Measurements from ENCODE around the gene ZC3H7A. TPM values are rescaled to one million over a fixed set of nuclear protein-coding genes. Genes with fewer than 3 reads are reported as not detected.

ZC3H7A gene
- total and polyA plus RNA-seq, 7 donors = 19.9 to 62.5 (median 45.5) TPM

DNA sequence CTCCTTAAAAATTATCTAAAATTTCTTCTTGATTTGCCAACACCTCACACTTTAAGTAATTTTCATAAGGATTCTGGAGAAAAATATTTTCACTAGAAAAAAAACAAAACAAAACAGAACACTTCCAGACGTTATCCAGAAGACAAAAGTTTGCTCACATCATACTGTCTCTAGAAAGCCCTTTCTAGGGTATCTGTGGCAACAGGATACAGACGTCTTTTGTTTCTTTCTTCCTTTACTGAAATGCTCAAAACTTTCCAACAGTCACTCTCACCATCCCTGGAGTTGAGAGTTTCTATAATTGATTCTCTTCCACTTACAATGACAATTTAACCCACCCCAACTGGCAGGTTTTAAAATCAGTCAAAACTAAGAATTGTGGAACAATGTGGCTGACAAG, 2.6 kb downstream of the ZC3H7A start:
- no peaks in the 10 kb centered on the region for H3K9me3 ChIP-seq
- TF ChIP-seq EP300 (IDR thresholded peaks at IDR 0.05) = no peak
- TF ChIP-seq POLR2AphosphoS5 (IDR thresholded peaks at IDR 0.05) = no peak
- no peak for TF ChIP-seq POLR2A (IDR thresholded peaks at IDR 0.05)
- TF ChIP-seq, protein P1, sequence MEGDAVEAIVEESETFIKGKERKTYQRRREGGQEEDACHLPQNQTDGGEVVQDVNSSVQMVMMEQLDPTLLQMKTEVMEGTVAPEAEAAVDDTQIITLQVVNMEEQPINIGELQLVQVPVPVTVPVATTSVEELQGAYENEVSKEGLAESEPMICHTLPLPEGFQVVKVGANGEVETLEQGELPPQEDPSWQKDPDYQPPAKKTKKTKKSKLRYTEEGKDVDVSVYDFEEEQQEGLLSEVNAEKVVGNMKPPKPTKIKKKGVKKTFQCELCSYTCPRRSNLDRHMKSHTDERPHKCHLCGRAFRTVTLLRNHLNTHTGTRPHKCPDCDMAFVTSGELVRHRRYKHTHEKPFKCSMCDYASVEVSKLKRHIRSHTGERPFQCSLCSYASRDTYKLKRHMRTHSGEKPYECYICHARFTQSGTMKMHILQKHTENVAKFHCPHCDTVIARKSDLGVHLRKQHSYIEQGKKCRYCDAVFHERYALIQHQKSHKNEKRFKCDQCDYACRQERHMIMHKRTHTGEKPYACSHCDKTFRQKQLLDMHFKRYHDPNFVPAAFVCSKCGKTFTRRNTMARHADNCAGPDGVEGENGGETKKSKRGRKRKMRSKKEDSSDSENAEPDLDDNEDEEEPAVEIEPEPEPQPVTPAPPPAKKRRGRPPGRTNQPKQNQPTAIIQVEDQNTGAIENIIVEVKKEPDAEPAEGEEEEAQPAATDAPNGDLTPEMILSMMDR (IDR thresholded peaks at IDR 0.05) = no peak
- WGBS, 2 donors = 35 to 48% methylated on average over 2 of the region's 2 CpGs
- intact Hi-C loops (cut with DNase I) = loop anchor here (10.0 kb wide), 3 partner anchors 120 to 830 kb away; no protein-coding TSS in a partner anchor
- DNase-seq = no peak
- no peaks in the 10 kb centered on the region for H3K27me3 ChIP-seq
- peak overlapping the region; percentile 32 to 99 (median 98) for H3K27ac ChIP-seq
- no peaks in the 10 kb centered on the region for H3K36me3 ChIP-seq
- H3K4me1 ChIP-seq = peaks cover 0 to 71% (median 64%) of the 10 kb centered on the region in 4 donors
- H3K4me3 ChIP-seq = no peak overlapping the region

DNA sequence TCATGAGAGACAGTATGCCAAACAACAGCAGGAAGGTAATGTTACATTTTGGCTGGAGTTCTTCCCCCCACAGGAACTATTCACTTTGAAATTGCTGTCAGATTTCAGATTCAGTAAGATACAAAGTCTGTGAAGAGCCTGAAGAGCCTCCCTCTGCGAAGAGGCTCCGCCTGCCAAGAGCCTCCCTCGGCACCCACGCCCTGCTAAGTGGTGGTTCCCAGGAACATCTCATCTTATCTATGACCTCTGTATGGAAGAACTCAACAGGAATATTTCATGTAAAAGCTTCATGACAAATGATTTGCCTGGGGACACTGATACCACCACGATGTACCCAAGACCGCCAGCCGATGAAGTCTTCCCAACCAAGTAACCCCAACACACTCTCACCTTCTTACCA, 3.2 kb downstream of the ZC3H7A start:
- H3K27me3 ChIP-seq = no peaks in the 10 kb centered on the region
- no peak for DNase-seq
- WGBS, 2 donors = 63 to 76% methylated on average over 7 of the region's 7 CpGs
- intact Hi-C loops (cut with DNase I) = loop anchor here (10.0 kb wide), 3 partner anchors 119 to 829 kb away; no protein-coding TSS in a partner anchor
- no peak overlapping the region for H3K4me3 ChIP-seq
- TF ChIP-seq POLR2A (IDR thresholded peaks at IDR 0.05) (no peak), POLR2AphosphoS5 (IDR thresholded peaks at IDR 0.05) (no peak), EP300 (IDR thresholded peaks at IDR 0.05) (no peak)
- TF ChIP-seq, protein P1 (IDR thresholded peaks at IDR 0.05) = no peak
- H3K27ac ChIP-seq = peak overlapping the region; percentile 32 to 99 (median 98)
- H3K36me3 ChIP-seq = no peaks in the 10 kb centered on the region
- H3K9me3 ChIP-seq = no peaks in the 10 kb centered on the region
- peaks cover 0 to 65% (median 58%) of the 10 kb centered on the region in 4 donors for H3K4me1 ChIP-seq

DNA sequence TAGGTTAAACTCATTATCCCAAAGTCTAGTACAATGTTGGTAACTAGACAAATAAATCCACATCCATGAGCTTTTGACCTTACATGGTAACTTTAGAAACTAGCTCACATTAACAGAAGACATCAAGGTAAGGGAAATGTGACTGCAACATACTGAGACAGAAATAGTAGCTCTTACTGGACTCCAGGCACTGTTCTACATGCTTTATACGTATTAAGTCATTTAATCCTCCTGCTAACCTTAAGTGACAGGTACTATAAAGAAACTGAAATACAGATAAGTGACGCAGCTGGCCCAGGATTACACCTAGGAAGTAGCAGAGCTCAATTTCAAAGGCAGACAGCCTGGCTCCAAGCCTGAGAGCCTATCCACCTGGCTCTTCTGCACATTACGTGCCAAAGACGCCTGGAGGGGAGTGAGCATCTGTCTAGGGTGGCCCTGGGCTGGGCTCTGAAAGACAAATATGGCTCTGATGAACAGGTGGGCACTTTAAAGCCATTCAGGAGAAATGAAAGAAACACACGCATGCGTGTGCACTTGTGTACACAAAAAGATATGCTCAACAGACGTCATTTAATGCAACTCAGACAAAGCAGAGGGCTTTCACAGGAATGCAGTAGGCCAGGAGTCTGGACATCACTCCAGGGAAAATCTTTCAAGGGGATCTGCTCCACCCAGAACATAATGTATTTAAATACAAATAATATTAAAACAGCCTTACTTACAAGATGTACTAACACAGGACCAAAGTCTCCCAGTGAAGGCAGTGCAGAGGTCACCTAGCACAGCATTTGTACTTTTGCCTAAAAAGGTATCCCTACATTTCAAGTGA, 4.4 kb downstream of the ZC3H7A start:
- no peak overlapping the region for H3K4me3 ChIP-seq
- peaks cover 0 to 53% (median 46%) of the 10 kb centered on the region in 4 donors for H3K4me1 ChIP-seq
- no peaks in the 10 kb centered on the region for H3K36me3 ChIP-seq
- no peak for DNase-seq
- no peaks in the 10 kb centered on the region for H3K27me3 ChIP-seq
- H3K27ac ChIP-seq = peak overlapping the region; percentile 32 to 99 (median 98)
- peak in 1 of 4 donors; percentile 41 for TF ChIP-seq EP300 (IDR thresholded peaks at IDR 0.05)
- TF ChIP-seq, protein P1 (IDR thresholded peaks at IDR 0.05) = no peak
- no peaks in the 10 kb centered on the region for H3K9me3 ChIP-seq
- WGBS, 2 donors = 20 to 59% methylated on average over 7 of the region's 7 CpGs
- intact Hi-C loops (cut with DNase I) = loop anchor here (10.0 kb wide), 3 partner anchors 118 to 828 kb away; no protein-coding TSS in a partner anchor

DNA sequence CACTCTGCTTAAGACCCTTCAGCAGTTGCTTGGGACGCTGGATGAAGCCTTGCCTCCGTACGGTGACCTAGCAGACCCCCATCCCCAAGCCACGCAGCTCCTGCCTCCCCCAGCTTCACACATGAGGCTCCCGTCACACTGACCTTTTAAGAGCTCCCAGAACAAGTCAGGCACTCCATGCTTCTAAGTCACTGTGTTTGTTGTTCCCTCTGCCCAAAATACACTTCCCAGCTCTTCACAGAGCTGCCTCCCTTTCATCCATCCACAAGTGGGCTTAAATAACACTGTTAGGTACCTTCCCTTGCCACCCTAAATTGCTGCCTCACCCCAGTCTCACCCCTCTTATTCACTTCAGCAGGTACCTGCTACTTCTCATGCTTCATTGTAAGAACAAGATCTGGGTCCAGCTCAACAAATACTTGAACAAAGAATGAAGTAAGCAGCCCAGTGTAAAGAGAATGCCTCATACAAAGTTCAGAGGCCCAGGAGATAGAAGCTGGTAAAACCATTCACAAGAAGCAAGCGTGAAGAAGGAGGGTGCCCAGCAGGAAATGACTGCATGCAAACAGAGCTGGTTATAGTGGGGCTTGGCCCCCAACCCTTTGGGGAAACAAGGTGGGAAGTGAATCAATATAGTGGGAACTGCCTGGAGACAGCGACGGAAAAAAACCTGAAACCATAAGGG, 5.8 kb downstream of the ZC3H7A start:
- peak overlapping the region in 3 of 4 donors; percentile 96 to 99 (median 99) for H3K27ac ChIP-seq

More for the DNA sequence above, 5.8 kb downstream of the ZC3H7A start:
- no peak for DNase-seq
- intact Hi-C loops (cut with DNase I) = loop anchor here (10.0 kb wide), 3 partner anchors 116 to 826 kb away; no protein-coding TSS in a partner anchor
- H3K27me3 ChIP-seq = no peaks in the 10 kb centered on the region
- WGBS, 2 donors = 84 to 88% methylated on average over 8 of the region's 8 CpGs
- H3K9me3 ChIP-seq = no peaks in the 10 kb centered on the region
- TF ChIP-seq EP300 (IDR thresholded peaks at IDR 0.05) (no peak), POLR2AphosphoS5 (IDR thresholded peaks at IDR 0.05) (no peak), POLR2A (IDR thresholded peaks at IDR 0.05) (no peak)
- TF ChIP-seq, protein P1 (IDR thresholded peaks at IDR 0.05) = no peak
- no peaks in the 10 kb centered on the region for H3K36me3 ChIP-seq
- no peak overlapping the region for H3K4me3 ChIP-seq
- H3K4me1 ChIP-seq = peaks cover 0 to 56% (median 46%) of the 10 kb centered on the region in 4 donors

Data from sigmoid colon (tissue), 7 donors.